HEK293T (cell line): Measurements from ENCODE around the gene ELAVL4.

Source experiments
- ARNT ChIP-seq: fragments of 450-650 bp; IDR thresholded peaks from 2 replicates; pipeline ENCODE4 v1.6.1; 2017; ENCODE audit warnings: mild to moderate bottlenecking
- ELF4 ChIP-seq: fragments of 450-650 bp; IDR thresholded peaks from 2 replicates; pipeline ENCODE4 v1.6.1; 2017; ENCODE audit warnings: antibody characterized with exemption
- FOXA1 ChIP-seq: fragments of 450-650 bp; IDR thresholded peaks from 2 replicates; pipeline ENCODE4 v1.6.1; 2016; ENCODE audit warnings: mild to moderate bottlenecking
- FOXK2 ChIP-seq: fragments of 450-650 bp; IDR thresholded peaks from 2 replicates; pipeline ENCODE4 v1.6.1; 2016; ENCODE audit warnings: mild to moderate bottlenecking
- NFRKB ChIP-seq: fragments of 450-650 bp; IDR thresholded peaks from 2 replicates; pipeline ENCODE4 v1.6.1; 2016; ENCODE audit warnings: mild to moderate bottlenecking, moderate library complexity
- TARDBP ChIP-seq: fragments of 450-650 bp; IDR thresholded peaks from 2 replicates; pipeline ENCODE4 v1.6.1; 2016
- ZNF384 ChIP-seq: fragments of 450-650 bp; IDR thresholded peaks from 2 replicates; pipeline ENCODE4 v1.6.1; 2016

GRCh38 chr1:50108497-50109059 lies at the start of gene ELAVL4:
- no peak for TF ChIP-seq TARDBP
- TF ChIP-seq ELF4, result no peak
- no peak for TF ChIP-seq ARNT
- no peak for TF ChIP-seq NFRKB
- no peak for TF ChIP-seq FOXK2
- no peak for TF ChIP-seq FOXA1
- no peak for TF ChIP-seq ZNF384
